A673 (cell line): ENCODE results near the gene CDH23. TPM values are rescaled to one million over a fixed set of nuclear protein-coding genes. Genes with fewer than 3 reads are reported as not detected.

Source experiments
- BruUV-seq: library from RNA; stranded (reverse); fragments of 400-500 nt; replicated peaks from 2 replicates; lab custom pipeline; 2021; lab: Mats Ljungman, UMichigan
- CTCF ChIA-PET: fragments of 300-600 bp; sonication (Branson Sonifier 250); formaldehyde crosslinking; loops from one replicate; lab custom pipeline; 2022; ENCODE audit warnings: antibody characterized with exemption; lab: Charles Lee
- POLR2A ChIA-PET: fragments of 300-600 bp; sonication (Branson Sonifier 250); formaldehyde crosslinking; loops from one replicate; lab custom pipeline; 2022; ENCODE audit warnings: antibody characterized with exemption; ENCODE audit not compliant: low non-redundant PET; lab: Charles Lee
- DNase-seq: peaks from one replicate; pipeline ENCODE4 v3.0.0-alpha.2; 2015; ENCODE audit warnings: low spot score
- H3K27ac ChIP-seq: fragments of 200-600 bp; sonication (generic); 2 replicates; pipeline ENCODE4 v1.5.1; 2016; ENCODE audit warnings: mixed run types, low read depth, mild to moderate bottlenecking, mixed read lengths, antibody characterized with exemption, low read length; ENCODE audit not compliant: poor library complexity, severe bottlenecking
- H3K27me3 ChIP-seq: fragments of 200-600 bp; sonication (generic); replicated peaks from 2 replicates; pipeline ENCODE4 v1.6.1; 2017; ENCODE audit warnings: mixed run types, low read depth, mild to moderate bottlenecking, mixed read lengths, antibody characterized with exemption, low read length; ENCODE audit not compliant: insufficient read depth, poor library complexity
- H3K36me3 ChIP-seq: fragments of 200-600 bp; sonication (generic); 2 replicates; pipeline ENCODE4 v1.6.1; 2016; ENCODE audit warnings: mixed run types, mild to moderate bottlenecking, mixed read lengths, antibody characterized with exemption, low read length; ENCODE audit not compliant: insufficient read depth, poor library complexity, severe bottlenecking
- H3K4me1 ChIP-seq: fragments of 200-600 bp; sonication (generic); 2 replicates; pipeline ENCODE4 v1.6.1; 2017; ENCODE audit warnings: mixed run types, mild to moderate bottlenecking, mixed read lengths, antibody characterized with exemption, low read length; ENCODE audit not compliant: insufficient read depth, poor library complexity, severe bottlenecking
- H3K4me3 ChIP-seq: fragments of 200-600 bp; sonication (generic); 2 replicates; pipeline ENCODE4 v1.5.1; 2016; ENCODE audit warnings: low read depth, mixed run types, mild to moderate bottlenecking, mixed read lengths, low read length; ENCODE audit not compliant: poor library complexity, severe bottlenecking
- H3K9me3 ChIP-seq: fragments of 200-600 bp; sonication (generic); 2 replicates; pipeline ENCODE4 v1.6.1; 2016; ENCODE audit warnings: mixed run types, low read depth, mild to moderate bottlenecking, mixed read lengths, antibody characterized with exemption, low read length; ENCODE audit not compliant: poor library complexity, severe bottlenecking
- CTCF ChIP-seq: fragments of 300-800, 200-600 bp; sonication (generic); conservative IDR thresholded peaks from 2 replicates; pipeline ENCODE4 v1.5.1; 2017; ENCODE audit warnings: low read depth, mild to moderate bottlenecking, antibody characterized with exemption, low read length, moderate library complexity, mixed read lengths
- EZH2 ChIP-seq: fragments of 200-600 bp; sonication (generic); IDR thresholded peaks from 2 replicates; pipeline ENCODE4 v1.6.1; 2017; ENCODE audit warnings: borderline replicate concordance, low read depth, mild to moderate bottlenecking, mixed read lengths, antibody characterized with exemption, low read length; ENCODE audit not compliant: poor library complexity, severe bottlenecking
- intact Hi-C: fragments of 100-400 bp; cut with micrococcal nuclease; formaldehyde crosslinking; loops from one replicate; pipeline ENCODE4 v1.10.0; 2022; ENCODE audit not compliant: unreplicated experiment
- total RNA-seq: library from RNA; stranded (reverse); gene quantifications from 2 replicates; pipeline ENCODE4 v1.2.3, GENCODE V29; 2021

Gene CDH23
- total RNA-seq, 1 experiment from 2014 or later = 49.7 TPM

- H3K36me3 ChIP-seq = no peaks in the 10 kb centered on the region
- H3K4me3 ChIP-seq = no peak overlapping the region
- CTCF ChIA-PET = no interaction called here
- no peaks in the 10 kb centered on the region for H3K27me3 ChIP-seq
- H3K27ac ChIP-seq = no peak overlapping the region
- DNase-seq = no peak
- POLR2A ChIA-PET = no interaction called here
- intact Hi-C loops = no loop called here
- no peaks in the 10 kb centered on the region for H3K4me1 ChIP-seq
- BruUV-seq = no TSS peak
- TF ChIP-seq EZH2 (no peak), CTCF (no peak)
- no peaks in the 10 kb centered on the region for H3K9me3 ChIP-seq
These were observed 249.3 kb downstream of the CDH23 start for GRCh38 chr10:71646037-71646436.

- ChIA-PET POLR2A (no interaction called here), CTCF (no interaction called here)
- no peaks in the 10 kb centered on the region for H3K4me1 ChIP-seq
- TF ChIP-seq CTCF (no peak), EZH2 (no peak)
- H3K27me3 ChIP-seq = no peaks in the 10 kb centered on the region
- no TSS peak for BruUV-seq
- intact Hi-C loops = no loop called here
- H3K4me3 ChIP-seq = no peak overlapping the region
- no peak for DNase-seq
- no peak overlapping the region for H3K27ac ChIP-seq
- no peaks in the 10 kb centered on the region for H3K36me3 ChIP-seq
- no peaks in the 10 kb centered on the region for H3K9me3 ChIP-seq
These were observed 250.0 kb downstream of the CDH23 start for GRCh38 chr10:71646592-71647292.

- Histone ChIP-seq H3K27me3 (no peaks in the 10 kb centered on the region), H3K4me1 (no peaks in the 10 kb centered on the region), H3K27ac (no peak overlapping the region), H3K9me3 (no peaks in the 10 kb centered on the region), H3K4me3 (no peak overlapping the region), H3K36me3 (no peaks in the 10 kb centered on the region)
- peak; percentile 45 for TF ChIP-seq CTCF
- TF ChIP-seq EZH2 = no peak
- POLR2A ChIA-PET = no interaction called here
- CTCF ChIA-PET = no interaction called here
- no TSS peak for BruUV-seq
- DNase-seq = no peak
- intact Hi-C loops = no loop called here
These were observed 251.0 kb downstream of the CDH23 start for GRCh38 chr10:71647526-71648253.
